ENCODE results near the gene CHMP4B.

DNA sequence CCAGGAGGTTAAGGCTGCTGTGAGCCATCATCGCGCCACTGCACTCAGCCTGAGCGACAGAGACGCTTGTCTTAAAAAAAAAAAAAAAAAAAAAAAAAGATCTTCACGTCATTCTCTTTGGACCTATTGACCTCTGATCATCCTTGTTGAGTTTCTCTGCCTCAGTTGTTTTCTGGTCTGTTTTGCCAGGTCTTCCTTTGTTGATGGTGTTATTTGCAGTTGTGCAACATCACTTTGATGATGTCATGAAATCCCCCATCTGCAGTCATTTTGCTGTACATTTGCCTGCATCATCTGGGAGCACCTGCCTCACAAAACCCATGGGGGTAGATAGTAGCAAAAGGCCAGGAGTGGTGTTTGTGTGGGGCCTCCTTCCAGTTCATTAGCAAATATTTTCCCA, 39.2 kb upstream of the CHMP4B start:
- TF ChIP-seq, protein P1, sequence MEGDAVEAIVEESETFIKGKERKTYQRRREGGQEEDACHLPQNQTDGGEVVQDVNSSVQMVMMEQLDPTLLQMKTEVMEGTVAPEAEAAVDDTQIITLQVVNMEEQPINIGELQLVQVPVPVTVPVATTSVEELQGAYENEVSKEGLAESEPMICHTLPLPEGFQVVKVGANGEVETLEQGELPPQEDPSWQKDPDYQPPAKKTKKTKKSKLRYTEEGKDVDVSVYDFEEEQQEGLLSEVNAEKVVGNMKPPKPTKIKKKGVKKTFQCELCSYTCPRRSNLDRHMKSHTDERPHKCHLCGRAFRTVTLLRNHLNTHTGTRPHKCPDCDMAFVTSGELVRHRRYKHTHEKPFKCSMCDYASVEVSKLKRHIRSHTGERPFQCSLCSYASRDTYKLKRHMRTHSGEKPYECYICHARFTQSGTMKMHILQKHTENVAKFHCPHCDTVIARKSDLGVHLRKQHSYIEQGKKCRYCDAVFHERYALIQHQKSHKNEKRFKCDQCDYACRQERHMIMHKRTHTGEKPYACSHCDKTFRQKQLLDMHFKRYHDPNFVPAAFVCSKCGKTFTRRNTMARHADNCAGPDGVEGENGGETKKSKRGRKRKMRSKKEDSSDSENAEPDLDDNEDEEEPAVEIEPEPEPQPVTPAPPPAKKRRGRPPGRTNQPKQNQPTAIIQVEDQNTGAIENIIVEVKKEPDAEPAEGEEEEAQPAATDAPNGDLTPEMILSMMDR (IDR thresholded peaks at IDR 0.05), result no peak
- TF ChIP-seq POLR2AphosphoS5 (IDR thresholded peaks at IDR 0.05), result no peak
